Upper lobe of right lung (tissue), 1 donor: ENCODE results near the gene TMCC3. TPM values are rescaled to one million over a fixed set of nuclear protein-coding genes. Genes with fewer than 3 reads are reported as not detected.
A peak's percentile ranks its signal among the peaks of the same experiment; 100 is the strongest.

Experiments used
- ATAC-seq: fragments of 200-7000 bp; cut with Tn5 transposase; one replicate; pipeline ENCODE4 v1.9.1; 2020; ENCODE audit warnings: mild to moderate bottlenecking, moderate library complexity
- DNase-seq: peaks from one replicate; pipeline ENCODE4 v3.0.0-alpha.2; 2020
- H3K27ac ChIP-seq: fragments of 200-600 bp; one replicate; pipeline ENCODE4 v1.8.0; 2022
- H3K27me3 ChIP-seq: fragments of 200-600 bp; one replicate; pipeline ENCODE4 v1.8.0; 2022; ENCODE audit warnings: mild to moderate bottlenecking
- H3K36me3 ChIP-seq: fragments of 200-600 bp; one replicate; pipeline ENCODE4 v1.8.0; 2022
- H3K4me1 ChIP-seq: fragments of 200-600 bp; one replicate; pipeline ENCODE4 v1.8.0; 2022
- H3K4me3 ChIP-seq: fragments of 200-600 bp; one replicate; pipeline ENCODE4 v1.8.0; 2022; ENCODE audit warnings: mild to moderate bottlenecking
- H3K9me3 ChIP-seq: fragments of 200-600 bp; one replicate; pipeline ENCODE4 v1.8.0; 2022
- intact Hi-C: fragments of 100-400 bp; cut with DNase I; formaldehyde crosslinking; loops from one replicate; pipeline ENCODE4 v1.11.0; 2022
- total RNA-seq: library from RNA; stranded (reverse); fragmentation: NEBNext Ultra II Directional; extraction: Animal tissue kit (Norgen Biotek cat#: 25700); gene quantifications from one replicate; pipeline ENCODE4 v1.2.1, GENCODE V29; 2021
- TF ChIP-seq, protein P1 (sequence below): fragments of 200-600 bp; IDR thresholded peaks from one replicate; pipeline ENCODE4 v1.8.0; 2022; ENCODE audit warnings: antibody characterized with exemption
- donor health status: DM: no; HTN: yes; CAD: no; lungs with severe emphysema.

The TMCC3 gene
- total RNA-seq, 1 donor from 2014 or later: 11.3 TPM

DNA sequence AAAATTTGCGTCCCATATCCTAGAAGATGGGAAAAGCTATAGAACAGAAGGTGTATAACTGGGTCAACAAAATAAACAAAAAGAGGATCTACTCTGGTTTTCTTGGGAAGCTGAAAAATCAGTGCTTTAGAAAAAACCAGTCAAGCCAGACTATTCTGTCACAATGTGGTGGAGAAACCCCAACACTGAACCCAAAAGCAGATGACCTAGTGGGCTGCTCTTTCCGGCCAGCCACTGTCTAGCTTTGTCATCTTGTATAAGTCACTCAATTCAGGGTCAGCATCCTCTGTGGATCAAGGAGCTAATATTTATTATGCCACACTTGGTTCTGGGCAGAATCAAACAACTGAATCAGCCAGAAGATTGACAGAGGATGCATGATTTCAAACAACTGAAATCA, 26.6 kb upstream of the TMCC3 start:
- TF ChIP-seq, protein P1, sequence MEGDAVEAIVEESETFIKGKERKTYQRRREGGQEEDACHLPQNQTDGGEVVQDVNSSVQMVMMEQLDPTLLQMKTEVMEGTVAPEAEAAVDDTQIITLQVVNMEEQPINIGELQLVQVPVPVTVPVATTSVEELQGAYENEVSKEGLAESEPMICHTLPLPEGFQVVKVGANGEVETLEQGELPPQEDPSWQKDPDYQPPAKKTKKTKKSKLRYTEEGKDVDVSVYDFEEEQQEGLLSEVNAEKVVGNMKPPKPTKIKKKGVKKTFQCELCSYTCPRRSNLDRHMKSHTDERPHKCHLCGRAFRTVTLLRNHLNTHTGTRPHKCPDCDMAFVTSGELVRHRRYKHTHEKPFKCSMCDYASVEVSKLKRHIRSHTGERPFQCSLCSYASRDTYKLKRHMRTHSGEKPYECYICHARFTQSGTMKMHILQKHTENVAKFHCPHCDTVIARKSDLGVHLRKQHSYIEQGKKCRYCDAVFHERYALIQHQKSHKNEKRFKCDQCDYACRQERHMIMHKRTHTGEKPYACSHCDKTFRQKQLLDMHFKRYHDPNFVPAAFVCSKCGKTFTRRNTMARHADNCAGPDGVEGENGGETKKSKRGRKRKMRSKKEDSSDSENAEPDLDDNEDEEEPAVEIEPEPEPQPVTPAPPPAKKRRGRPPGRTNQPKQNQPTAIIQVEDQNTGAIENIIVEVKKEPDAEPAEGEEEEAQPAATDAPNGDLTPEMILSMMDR: no peak
- Histone ChIP-seq H3K4me3 (no peak overlapping the region), H3K27ac (peak overlapping the region; percentile 51), H3K4me1 (peaks cover 29% of the 10 kb centered on the region), H3K36me3 (no peaks in the 10 kb centered on the region), H3K9me3 (no peaks in the 10 kb centered on the region), H3K27me3 (no peaks in the 10 kb centered on the region)
- DNase-seq: no peak
- intact Hi-C loops: no loop called here
- ATAC-seq: peak; percentile 71

DNA sequence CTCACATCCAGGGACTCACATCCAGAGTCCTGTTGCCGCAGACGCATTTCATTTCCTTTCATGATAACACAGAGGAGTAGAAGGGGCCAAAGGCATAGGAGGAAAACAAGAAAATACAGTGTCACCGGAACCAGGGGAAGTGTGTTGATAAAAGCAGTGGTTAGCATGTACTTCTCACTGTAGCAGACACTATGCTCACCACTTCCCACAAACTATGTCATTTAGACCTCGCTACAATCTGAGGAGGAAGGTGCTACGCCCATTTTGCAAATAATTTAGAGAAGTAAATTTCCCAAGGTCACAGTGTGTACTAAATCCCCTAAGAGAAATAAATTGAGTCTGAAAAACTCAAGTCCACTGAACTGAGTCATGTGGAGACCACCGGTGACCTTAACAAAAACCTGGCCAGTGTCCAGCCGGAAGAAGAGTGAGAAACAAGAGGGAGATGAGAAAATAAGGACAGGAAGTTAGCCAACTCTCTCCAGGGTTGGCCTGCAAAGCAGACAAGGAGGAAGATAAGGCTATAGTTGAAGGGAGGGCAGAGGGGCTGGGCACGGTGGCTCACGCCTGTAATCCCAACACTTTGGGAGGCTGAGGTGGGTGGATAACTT, 25.8 kb upstream of the TMCC3 start:
- Histone ChIP-seq H3K9me3 (no peaks in the 10 kb centered on the region), H3K4me1 (peaks cover 29% of the 10 kb centered on the region), H3K27ac (peak overlapping the region; percentile 77), H3K4me3 (no peak overlapping the region), H3K36me3 (no peaks in the 10 kb centered on the region), H3K27me3 (no peaks in the 10 kb centered on the region)
- ATAC-seq: peak; percentile 91
- DNase-seq: peak; percentile 69
- intact Hi-C loops: no loop called here
- TF ChIP-seq, protein P1: no peak

DNA sequence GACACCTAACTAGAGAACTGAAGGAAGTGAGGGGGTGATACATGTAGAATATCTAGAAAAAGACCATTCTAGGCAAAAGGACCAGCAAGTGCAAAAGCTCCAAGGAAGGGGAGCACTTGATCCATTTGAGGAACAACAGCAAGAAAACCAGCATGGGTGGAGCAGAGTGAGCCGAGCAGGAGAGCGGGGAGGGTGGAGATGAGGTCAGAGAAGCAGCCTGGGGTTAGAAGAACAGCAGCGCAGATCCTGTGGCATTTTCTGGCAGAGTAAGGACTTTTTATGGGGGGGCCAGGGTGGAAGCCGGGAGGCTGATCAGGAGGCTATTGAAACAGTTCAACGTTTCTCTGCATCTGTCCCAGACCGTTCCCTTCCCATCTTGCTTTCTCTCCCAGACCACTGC, 24.5 kb upstream of the TMCC3 start:
- Histone ChIP-seq H3K27ac (peak overlapping the region; percentile 34), H3K4me1 (peaks cover 29% of the 10 kb centered on the region), H3K4me3 (no peak overlapping the region), H3K9me3 (no peaks in the 10 kb centered on the region), H3K27me3 (no peaks in the 10 kb centered on the region), H3K36me3 (no peaks in the 10 kb centered on the region)
- DNase-seq (no peak), ATAC-seq (peak; percentile 74)
- intact Hi-C loops: no loop called here
- TF ChIP-seq, protein P1: no peak

DNA sequence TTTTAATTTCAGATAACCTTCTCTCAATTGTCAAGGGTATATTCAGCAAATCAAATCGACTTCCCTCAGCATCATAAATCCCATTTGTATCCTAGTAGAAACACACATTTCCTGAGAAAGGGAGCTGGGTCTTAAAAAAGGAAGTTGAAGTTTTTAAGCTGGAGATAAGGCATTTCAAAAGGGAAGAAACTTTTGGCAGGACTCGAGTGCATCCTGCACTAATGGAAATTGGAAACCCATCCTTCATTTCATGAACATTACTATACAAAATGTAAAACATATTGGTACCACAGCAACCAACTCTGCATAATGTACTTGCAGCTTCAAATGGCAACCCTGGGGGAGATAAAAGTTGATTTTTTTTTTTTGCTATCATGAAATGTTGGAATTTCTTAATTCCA, 23.7 kb upstream of the TMCC3 start:
- Histone ChIP-seq H3K27ac (no peak overlapping the region), H3K9me3 (no peaks in the 10 kb centered on the region), H3K36me3 (no peaks in the 10 kb centered on the region), H3K4me1 (peaks cover 29% of the 10 kb centered on the region), H3K27me3 (no peaks in the 10 kb centered on the region), H3K4me3 (no peak overlapping the region)
- TF ChIP-seq, protein P1: no peak
- DNase-seq (no peak), ATAC-seq (no peak)
- intact Hi-C loops: no loop called here

DNA sequence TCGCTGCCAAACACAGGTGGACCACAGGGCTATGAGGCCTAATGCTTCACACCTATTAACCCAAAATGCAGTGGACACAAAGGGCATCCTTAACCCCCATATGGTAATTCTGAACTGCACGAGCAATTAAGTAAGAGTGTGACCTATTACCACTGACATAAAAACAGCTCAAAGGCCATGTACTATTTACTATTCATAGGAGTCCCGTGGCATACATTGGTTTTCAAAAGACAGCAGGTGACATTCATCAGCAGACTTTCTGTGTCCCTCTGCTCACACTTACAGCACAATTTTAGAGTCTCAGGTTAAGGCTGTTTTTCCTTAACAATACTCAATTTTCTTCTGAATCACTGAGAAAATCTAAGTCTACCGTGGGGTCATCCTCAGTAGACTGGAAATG, 23.1 kb upstream of the TMCC3 start:
- H3K27ac ChIP-seq: no peak overlapping the region
- H3K4me1 ChIP-seq: peaks cover 29% of the 10 kb centered on the region
- DNase-seq (no peak), ATAC-seq (no peak)
- TF ChIP-seq, protein P1: no peak
- no peaks in the 10 kb centered on the region for H3K9me3 ChIP-seq
- H3K27me3 ChIP-seq: no peaks in the 10 kb centered on the region
- H3K4me3 ChIP-seq: no peak overlapping the region
- no peaks in the 10 kb centered on the region for H3K36me3 ChIP-seq
- intact Hi-C loops: no loop called here

DNA sequence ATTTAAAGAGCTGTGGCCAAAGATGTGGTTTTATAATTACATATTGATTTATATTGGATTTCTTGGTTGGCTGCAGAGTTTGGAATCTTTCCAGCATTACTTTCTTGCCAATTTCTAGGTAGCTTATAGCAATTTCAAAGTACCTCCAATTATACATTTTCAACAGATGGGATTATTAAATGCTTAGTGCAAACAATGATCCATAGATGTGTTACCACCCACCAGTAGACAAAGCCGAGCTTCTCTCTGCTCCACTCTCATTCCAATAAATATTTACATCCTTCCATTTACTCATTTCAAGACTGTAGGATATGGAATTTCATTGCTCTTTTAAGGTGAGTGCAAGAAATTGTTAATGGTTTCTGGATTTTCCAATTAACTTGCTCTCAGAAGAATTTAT, 21.6 kb upstream of the TMCC3 start:
- intact Hi-C loops: no loop called here
- peaks cover 19% of the 10 kb centered on the region for H3K4me1 ChIP-seq
- H3K27ac ChIP-seq: no peak overlapping the region
- no peaks in the 10 kb centered on the region for H3K9me3 ChIP-seq
- H3K27me3 ChIP-seq: no peaks in the 10 kb centered on the region
- TF ChIP-seq, protein P1: no peak
- H3K4me3 ChIP-seq: no peak overlapping the region
- DNase-seq (no peak), ATAC-seq (no peak)
- H3K36me3 ChIP-seq: no peaks in the 10 kb centered on the region
